ENCODE results near the gene ARL15. TPM values are rescaled to one million over a fixed set of nuclear protein-coding genes. Genes with fewer than 3 reads are reported as not detected.

Gene ARL15
- total and polyA plus RNA-seq, 9 of the 15 experiments (the other 6 are each of a cell fraction or from before 2014, with no cell fraction given): 18.5 to 80.4 (median 57.0) TPM

DNA sequence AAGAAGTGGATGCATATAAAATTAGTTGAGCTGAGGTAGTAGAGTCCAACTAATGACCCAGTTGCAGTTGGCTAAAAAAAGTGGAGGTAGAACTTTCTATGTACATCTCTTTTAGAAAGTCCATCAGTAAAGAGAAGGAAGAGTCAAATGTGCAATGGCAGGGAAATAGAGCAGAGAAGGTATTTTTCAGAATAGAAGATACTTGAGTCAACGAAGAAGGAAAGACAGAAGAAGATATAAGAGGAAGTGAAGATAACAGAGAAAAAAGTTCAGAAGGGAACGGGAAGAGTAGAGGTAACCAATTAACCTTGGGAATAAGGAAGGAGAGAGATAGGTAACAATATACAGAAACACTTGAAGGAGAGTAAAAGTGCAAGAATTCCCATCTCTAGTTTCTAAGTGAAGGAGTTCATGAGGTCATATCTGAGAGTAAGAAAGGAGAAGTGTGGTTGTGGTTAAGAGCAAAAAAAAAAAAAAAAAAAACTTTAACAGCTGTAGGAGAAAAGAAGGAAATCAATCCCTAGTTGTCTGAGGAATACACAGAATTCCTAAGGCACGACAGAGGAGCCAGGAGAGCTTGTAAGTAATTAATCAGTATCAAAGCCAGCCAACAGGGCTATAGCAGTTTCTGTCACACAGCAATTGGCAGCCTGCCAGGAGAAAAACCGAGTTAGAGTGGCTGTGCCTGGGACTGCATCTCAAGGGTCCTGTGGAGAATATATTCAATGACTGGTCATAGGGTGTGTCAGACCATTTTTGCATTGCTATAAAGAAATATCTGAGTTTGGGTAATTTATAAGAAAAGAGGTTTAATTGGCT lies 61.0 kb downstream of the ARL15 start:
- H3K9me1 ChIP-seq (ENCODE audit: control insufficient read depth, insufficient read depth, low read length): no peaks in the 10 kb centered on the region
- no peaks in the 10 kb centered on the region for H3K9me3 ChIP-seq (replicated peaks; ENCODE audit: control insufficient read depth, insufficient read depth, low read depth, low read length)
- peaks cover 8 to 24% of the 10 kb centered on the region in 2 experiments for H3K4me1 ChIP-seq (replicated peaks in 1 of 2; ENCODE audit: control insufficient read depth in 2 of 2, insufficient read depth in 2 of 2, low read length in 2 of 2)
- H3K27me3 ChIP-seq (ENCODE audit: control insufficient read depth in 2 of 2, insufficient read depth in 2 of 2, low read length in 2 of 2): no peaks in the 10 kb centered on the region
- in situ Hi-C loops (cut with MboI) (loop anchor here (10.0 to 25.0 kb wide), 2 partner anchors 235 to 613 kb away; no protein-coding TSS in a partner anchor), intact Hi-C loops (cut with micrococcal nuclease) (loop anchor here (10.0 kb wide), 1 partner anchor 595 kb away; no protein-coding TSS in a partner anchor)
- no peak overlapping the region for H2AFZ ChIP-seq (ENCODE audit: low read depth, low read length)
- CTCF ChIA-PET (ENCODE audit: low intra/inter-chr PET ratio): interaction anchor here (0.6 kb wide), 1 partner anchor 854 kb away, joined by 4 read pairs; no protein-coding TSS in a partner anchor
- ATAC-seq: peak; percentile 66
- FAIRE-seq: peak; percentile 72
- no peak overlapping the region for H3K9ac ChIP-seq (ENCODE audit: insufficient read depth in 1 of 2, low read depth in 2 of 2, low read length in 2 of 2)
- POLR2A ChIA-PET: interaction anchor here (1.3 kb wide), 1 partner anchor 61 kb away, joined by 4 read pairs; the partner anchor contains the start of gene ARL15
- no TSS peak for BruUV-seq (replicated peaks)
- H4K20me1 ChIP-seq (replicated peaks; ENCODE audit: control insufficient read depth, insufficient read depth, low read length): no peaks in the 10 kb centered on the region
- peak overlapping the region; percentile 33; the same call in 1 of the 3 replicates for H3K27ac ChIP-seq (ENCODE audit: extremely low read depth, low read depth, low read length)
- H3K36me3 ChIP-seq (ENCODE audit: control insufficient read depth, insufficient read depth, low read length): 0 out of 3 replicates have a peak, but pooled peaks cover 4% of the 10 kb centered on the region
- peaks cover 99% of the 10 kb centered on the region for H3K79me2 ChIP-seq (ENCODE audit: control insufficient read depth, insufficient read depth, low read length)
- H3K4me3 ChIP-seq: no peak overlapping the region
- 0% methylated on average over 3 of the region's 4 CpGs for WGBS (ENCODE audit: insufficient coverage, low coverage, missing lambda C conversion rate)
- peak; percentile 20 to 68 (median 38) for DNase-seq (ENCODE audit: extremely low read depth in 1 of 4, low spot score in 3 of 4)
- H3K4me2 ChIP-seq (ENCODE audit: insufficient read depth, low read length): no peak overlapping the region
- TF ChIP-seq, protein P1, sequence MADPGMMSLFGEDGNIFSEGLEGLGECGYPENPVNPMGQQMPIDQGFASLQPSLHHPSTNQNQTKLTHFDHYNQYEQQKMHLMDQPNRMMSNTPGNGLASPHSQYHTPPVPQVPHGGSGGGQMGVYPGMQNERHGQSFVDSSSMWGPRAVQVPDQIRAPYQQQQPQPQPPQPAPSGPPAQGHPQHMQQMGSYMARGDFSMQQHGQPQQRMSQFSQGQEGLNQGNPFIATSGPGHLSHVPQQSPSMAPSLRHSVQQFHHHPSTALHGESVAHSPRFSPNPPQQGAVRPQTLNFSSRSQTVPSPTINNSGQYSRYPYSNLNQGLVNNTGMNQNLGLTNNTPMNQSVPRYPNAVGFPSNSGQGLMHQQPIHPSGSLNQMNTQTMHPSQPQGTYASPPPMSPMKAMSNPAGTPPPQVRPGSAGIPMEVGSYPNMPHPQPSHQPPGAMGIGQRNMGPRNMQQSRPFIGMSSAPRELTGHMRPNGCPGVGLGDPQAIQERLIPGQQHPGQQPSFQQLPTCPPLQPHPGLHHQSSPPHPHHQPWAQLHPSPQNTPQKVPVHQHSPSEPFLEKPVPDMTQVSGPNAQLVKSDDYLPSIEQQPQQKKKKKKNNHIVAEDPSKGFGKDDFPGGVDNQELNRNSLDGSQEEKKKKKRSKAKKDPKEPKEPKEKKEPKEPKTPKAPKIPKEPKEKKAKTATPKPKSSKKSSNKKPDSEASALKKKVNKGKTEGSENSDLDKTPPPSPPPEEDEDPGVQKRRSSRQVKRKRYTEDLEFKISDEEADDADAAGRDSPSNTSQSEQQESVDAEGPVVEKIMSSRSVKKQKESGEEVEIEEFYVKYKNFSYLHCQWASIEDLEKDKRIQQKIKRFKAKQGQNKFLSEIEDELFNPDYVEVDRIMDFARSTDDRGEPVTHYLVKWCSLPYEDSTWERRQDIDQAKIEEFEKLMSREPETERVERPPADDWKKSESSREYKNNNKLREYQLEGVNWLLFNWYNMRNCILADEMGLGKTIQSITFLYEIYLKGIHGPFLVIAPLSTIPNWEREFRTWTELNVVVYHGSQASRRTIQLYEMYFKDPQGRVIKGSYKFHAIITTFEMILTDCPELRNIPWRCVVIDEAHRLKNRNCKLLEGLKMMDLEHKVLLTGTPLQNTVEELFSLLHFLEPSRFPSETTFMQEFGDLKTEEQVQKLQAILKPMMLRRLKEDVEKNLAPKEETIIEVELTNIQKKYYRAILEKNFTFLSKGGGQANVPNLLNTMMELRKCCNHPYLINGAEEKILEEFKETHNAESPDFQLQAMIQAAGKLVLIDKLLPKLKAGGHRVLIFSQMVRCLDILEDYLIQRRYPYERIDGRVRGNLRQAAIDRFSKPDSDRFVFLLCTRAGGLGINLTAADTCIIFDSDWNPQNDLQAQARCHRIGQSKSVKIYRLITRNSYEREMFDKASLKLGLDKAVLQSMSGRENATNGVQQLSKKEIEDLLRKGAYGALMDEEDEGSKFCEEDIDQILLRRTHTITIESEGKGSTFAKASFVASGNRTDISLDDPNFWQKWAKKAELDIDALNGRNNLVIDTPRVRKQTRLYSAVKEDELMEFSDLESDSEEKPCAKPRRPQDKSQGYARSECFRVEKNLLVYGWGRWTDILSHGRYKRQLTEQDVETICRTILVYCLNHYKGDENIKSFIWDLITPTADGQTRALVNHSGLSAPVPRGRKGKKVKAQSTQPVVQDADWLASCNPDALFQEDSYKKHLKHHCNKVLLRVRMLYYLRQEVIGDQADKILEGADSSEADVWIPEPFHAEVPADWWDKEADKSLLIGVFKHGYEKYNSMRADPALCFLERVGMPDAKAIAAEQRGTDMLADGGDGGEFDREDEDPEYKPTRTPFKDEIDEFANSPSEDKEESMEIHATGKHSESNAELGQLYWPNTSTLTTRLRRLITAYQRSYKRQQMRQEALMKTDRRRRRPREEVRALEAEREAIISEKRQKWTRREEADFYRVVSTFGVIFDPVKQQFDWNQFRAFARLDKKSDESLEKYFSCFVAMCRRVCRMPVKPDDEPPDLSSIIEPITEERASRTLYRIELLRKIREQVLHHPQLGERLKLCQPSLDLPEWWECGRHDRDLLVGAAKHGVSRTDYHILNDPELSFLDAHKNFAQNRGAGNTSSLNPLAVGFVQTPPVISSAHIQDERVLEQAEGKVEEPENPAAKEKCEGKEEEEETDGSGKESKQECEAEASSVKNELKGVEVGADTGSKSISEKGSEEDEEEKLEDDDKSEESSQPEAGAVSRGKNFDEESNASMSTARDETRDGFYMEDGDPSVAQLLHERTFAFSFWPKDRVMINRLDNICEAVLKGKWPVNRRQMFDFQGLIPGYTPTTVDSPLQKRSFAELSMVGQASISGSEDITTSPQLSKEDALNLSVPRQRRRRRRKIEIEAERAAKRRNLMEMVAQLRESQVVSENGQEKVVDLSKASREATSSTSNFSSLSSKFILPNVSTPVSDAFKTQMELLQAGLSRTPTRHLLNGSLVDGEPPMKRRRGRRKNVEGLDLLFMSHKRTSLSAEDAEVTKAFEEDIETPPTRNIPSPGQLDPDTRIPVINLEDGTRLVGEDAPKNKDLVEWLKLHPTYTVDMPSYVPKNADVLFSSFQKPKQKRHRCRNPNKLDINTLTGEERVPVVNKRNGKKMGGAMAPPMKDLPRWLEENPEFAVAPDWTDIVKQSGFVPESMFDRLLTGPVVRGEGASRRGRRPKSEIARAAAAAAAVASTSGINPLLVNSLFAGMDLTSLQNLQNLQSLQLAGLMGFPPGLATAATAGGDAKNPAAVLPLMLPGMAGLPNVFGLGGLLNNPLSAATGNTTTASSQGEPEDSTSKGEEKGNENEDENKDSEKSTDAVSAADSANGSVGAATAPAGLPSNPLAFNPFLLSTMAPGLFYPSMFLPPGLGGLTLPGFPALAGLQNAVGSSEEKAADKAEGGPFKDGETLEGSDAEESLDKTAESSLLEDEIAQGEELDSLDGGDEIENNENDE (IDR thresholded peaks at IDR 0.05; ENCODE audit: low read depth, low read length): no peak
- TF ChIP-seq NR4A1 (CRISPR knock-in tag; IDR thresholded peaks at IDR 0.05) (no peak), NR4A1 (tag; IDR thresholded peaks at IDR 0.05) (no peak), ARID1B (IDR thresholded peaks at IDR 0.05) (0 out of 2 replicates have a peak, but pooled peaks have one; percentile 11), MIER1 (IDR thresholded peaks at IDR 0.05; ENCODE audit: low read depth) (no peak)
- TF ChIP-seq, protein P2, sequence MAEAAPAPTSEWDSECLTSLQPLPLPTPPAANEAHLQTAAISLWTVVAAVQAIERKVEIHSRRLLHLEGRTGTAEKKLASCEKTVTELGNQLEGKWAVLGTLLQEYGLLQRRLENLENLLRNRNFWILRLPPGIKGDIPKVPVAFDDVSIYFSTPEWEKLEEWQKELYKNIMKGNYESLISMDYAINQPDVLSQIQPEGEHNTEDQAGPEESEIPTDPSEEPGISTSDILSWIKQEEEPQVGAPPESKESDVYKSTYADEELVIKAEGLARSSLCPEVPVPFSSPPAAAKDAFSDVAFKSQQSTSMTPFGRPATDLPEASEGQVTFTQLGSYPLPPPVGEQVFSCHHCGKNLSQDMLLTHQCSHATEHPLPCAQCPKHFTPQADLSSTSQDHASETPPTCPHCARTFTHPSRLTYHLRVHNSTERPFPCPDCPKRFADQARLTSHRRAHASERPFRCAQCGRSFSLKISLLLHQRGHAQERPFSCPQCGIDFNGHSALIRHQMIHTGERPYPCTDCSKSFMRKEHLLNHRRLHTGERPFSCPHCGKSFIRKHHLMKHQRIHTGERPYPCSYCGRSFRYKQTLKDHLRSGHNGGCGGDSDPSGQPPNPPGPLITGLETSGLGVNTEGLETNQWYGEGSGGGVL (CRISPR knock-in tag; IDR thresholded peaks at IDR 0.05): no peak

Measured in K562 (cell line).